HUES48 (cell line): ENCODE measurements around the gene GLS.

Source experiments
- H3K27ac ChIP-seq: one replicate; pipeline ENCODE4 v1.7.0; 2013; ENCODE audit warnings: low read depth, low read length, inconsistent platforms
- H3K27me3 ChIP-seq: 2 replicates; pipeline ENCODE4 v1.6.1; 2013; ENCODE audit warnings: mild to moderate bottlenecking, low read length; ENCODE audit not compliant: control insufficient read depth, insufficient read depth
- H3K36me3 ChIP-seq: 2 replicates; pipeline ENCODE4 v1.6.1; 2013; ENCODE audit warnings: low read length; ENCODE audit not compliant: control insufficient read depth, insufficient read depth
- H3K4me1 ChIP-seq: 2 replicates; pipeline ENCODE4 v1.6.1; 2013; ENCODE audit warnings: mild to moderate bottlenecking, low read length; ENCODE audit not compliant: control insufficient read depth, insufficient read depth
- H3K4me3 ChIP-seq: 2 replicates; pipeline ENCODE4 v1.5.1; 2013; ENCODE audit warnings: mild to moderate bottlenecking, low read depth, low read length
- H3K9ac ChIP-seq: 2 replicates; pipeline ENCODE4 v1.6.1; 2013; ENCODE audit warnings: mild to moderate bottlenecking, low read depth, low read length, moderate library complexity
- H3K9me3 ChIP-seq: 2 replicates; pipeline ENCODE4 v1.6.1; 2013; ENCODE audit warnings: low read length; ENCODE audit not compliant: control insufficient read depth, insufficient read depth

GLS gene

DNA sequence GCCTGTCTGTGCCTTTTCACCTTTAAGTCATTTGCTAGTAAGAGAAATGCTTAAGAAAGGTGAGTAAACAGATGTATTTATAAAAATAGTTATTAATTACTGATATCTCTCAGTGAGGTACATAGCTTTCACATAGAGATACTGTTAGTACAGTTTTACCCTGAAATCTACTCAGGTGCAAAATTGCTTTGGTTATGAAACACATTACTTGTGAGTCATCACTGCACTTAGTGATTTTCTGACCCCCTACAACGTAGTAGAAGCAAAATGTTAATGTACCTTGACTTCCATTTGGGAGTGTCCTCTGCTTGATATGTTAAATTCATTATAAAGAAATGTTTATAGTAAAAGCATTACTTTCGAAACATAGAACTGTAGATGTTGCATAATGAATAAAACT lies 6.5 kb downstream of the GLS start:
- H3K9me3 ChIP-seq, result no peaks in the 10 kb centered on the region
- H3K4me3 ChIP-seq, result no peak overlapping the region
- no peak overlapping the region for H3K27ac ChIP-seq
- H3K9ac ChIP-seq, result no peak overlapping the region
- peaks cover 48% of the 10 kb centered on the region for H3K4me1 ChIP-seq
- peaks cover 11% of the 10 kb centered on the region for H3K36me3 ChIP-seq
- no peaks in the 10 kb centered on the region for H3K27me3 ChIP-seq

DNA sequence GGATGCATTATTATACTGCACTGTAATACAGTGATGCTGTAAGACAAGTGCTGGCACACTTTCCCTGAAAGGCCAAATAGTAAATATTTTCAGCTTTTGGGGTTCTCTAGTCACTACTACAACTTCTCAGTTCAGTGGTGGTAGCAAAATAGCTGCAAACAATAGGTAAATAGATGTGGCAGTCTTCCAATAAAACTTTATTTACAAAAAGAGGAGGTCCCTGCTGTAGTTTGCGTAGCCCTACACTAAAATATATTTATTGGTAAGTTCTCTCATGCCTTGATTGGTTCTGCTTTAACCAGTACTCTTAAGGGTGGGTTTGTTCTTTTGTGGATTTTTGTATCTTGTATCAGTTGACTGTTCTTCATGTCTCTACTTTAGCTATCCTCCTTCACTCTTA lies 7.8 kb downstream of the GLS start:
- Histone ChIP-seq H3K4me3 (no peak overlapping the region), H3K27ac (no peak overlapping the region), H3K4me1 (peaks cover 39% of the 10 kb centered on the region), H3K9me3 (no peaks in the 10 kb centered on the region), H3K9ac (no peak overlapping the region), H3K27me3 (no peaks in the 10 kb centered on the region), H3K36me3 (peaks cover 8% of the 10 kb centered on the region)

DNA sequence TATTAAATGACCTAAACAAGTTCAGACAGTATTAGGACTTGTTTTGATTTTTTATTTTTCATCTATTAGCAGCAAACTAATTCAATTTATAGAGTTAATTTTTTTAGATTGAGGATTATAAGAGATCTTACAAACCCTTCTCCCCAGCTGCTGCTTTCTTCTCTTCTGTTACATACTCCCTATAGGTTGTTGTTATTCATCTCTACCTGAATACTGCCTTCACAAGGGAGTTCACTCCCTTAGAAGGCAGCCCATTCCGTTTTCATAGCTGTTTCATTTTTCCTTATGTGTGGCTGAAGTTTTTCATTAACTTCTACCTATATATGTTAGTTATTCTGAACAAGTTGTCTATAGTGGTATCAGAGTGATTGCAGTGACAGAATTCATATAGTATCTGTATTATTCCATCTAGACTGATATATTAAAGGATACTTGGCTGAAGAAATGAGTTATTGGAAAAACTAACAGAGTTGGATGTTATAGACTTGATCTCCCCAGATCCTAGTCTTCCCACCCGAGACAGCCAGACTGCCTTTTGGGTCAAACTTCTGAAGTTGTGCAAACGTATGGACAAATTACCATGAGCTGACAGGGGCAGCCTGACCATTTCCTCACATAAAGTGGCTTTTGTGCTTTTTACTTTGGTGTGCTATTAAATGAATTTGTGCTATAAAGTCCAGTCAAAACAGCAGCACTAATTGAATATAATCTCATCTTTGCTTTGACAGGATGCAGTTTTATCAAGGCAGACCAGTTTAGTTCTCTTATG lies 8.7 kb downstream of the GLS start:
- Histone ChIP-seq H3K4me3 (no peak overlapping the region), H3K36me3 (peaks cover 6% of the 10 kb centered on the region; the same call in 1 of the 2 replicates), H3K27me3 (no peaks in the 10 kb centered on the region), H3K4me1 (peaks cover 30% of the 10 kb centered on the region), H3K27ac (peak overlapping the region; percentile 30), H3K9me3 (no peaks in the 10 kb centered on the region), H3K9ac (no peak overlapping the region)

DNA sequence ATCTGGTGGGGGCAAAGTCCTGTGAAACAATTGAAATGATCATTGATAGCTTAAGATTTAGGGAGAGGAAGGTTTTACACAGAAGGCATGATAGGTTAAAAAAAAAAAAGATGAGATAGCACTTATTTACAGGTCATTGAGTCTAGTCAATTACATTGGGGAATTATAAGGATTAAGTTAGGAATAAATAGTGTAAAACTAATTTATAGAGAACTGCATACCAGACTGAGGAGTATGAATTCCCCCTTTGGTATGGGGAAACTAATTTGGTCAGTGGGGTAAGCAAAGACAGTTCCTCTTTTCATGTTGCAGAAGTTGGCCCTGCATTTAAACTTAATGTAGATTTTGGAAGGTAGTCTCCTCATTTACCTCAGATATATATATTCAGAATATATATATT lies 10.8 kb downstream of the GLS start:
- H3K27me3 ChIP-seq, result no peaks in the 10 kb centered on the region
- peaks cover 23% of the 10 kb centered on the region for H3K36me3 ChIP-seq
- no peak overlapping the region for H3K9ac ChIP-seq
- H3K4me3 ChIP-seq, result no peak overlapping the region
- H3K4me1 ChIP-seq, result peaks cover 29% of the 10 kb centered on the region
- H3K27ac ChIP-seq, result no peak overlapping the region
- H3K9me3 ChIP-seq, result no peaks in the 10 kb centered on the region

DNA sequence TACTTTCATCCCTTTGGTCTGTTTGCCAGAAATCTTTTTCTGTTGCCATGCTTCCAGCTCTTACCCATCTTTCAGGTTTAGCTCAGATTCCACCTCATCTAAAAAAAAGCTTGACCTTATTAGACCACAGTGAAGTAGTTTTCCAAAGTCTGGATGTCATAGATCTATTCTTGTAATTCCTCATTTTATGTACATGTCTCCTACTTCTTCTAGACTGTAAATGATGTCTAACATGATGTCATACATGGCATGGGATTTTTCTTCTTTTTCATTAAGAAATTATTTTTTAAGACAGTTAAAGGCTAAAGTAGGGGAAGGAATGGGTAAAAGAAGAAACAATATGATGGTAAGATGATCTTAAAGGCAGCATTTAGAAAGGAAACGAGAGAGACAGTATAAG lies 11.3 kb downstream of the GLS start:
- Histone ChIP-seq H3K4me1 (peaks cover 29% of the 10 kb centered on the region), H3K9ac (no peak overlapping the region), H3K27ac (no peak overlapping the region), H3K4me3 (no peak overlapping the region), H3K27me3 (no peaks in the 10 kb centered on the region), H3K36me3 (peaks cover 28% of the 10 kb centered on the region), H3K9me3 (no peaks in the 10 kb centered on the region)

DNA sequence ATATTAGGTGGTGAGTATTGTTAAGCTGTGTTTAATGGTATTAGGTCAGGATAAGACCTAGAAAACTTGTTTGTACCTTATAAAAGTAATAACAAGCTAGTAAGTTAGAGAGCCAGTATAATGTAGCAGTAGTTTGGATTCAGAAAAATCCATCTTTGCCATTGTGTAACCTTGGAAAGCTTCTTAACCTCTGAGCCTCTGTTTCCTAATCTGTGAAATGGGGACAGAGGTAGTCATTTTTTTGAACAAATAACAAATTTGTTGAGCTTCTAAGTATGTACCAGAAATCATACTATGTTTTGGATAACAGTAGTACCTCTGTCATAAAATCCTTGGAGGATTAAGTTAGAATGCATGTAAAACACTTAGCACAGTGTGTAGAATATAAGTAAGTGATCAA lies 12.5 kb downstream of the GLS start:
- Histone ChIP-seq H3K9me3 (no peaks in the 10 kb centered on the region), H3K9ac (no peak overlapping the region), H3K27me3 (no peaks in the 10 kb centered on the region), H3K27ac (no peak overlapping the region), H3K36me3 (peaks cover 40% of the 10 kb centered on the region), H3K4me1 (peaks cover 17% of the 10 kb centered on the region), H3K4me3 (no peak overlapping the region)

DNA sequence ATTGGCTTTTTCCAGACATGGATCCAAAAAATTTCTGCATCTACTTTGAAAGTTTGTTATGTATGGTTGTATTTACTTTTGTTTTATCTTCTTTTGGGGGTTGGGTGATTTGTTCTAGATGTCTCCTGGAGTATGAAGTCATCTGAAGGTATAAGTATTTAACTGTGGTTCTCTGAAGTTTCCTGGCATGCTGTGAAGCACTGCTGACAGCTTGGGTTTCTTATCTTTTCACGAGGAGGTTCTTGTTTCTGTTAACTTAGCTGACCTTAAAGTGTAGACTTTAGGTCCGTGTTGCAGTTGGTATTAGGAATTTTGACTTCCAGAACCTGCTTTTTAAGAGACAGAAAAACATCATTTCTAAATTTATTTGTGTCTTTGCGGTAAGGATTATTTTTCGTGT lies 15.9 kb downstream of the GLS start:
- Histone ChIP-seq H3K36me3 (peaks cover 65% of the 10 kb centered on the region), H3K9ac (no peak overlapping the region), H3K4me1 (peaks cover 3% of the 10 kb centered on the region; the same call in 1 of the 2 replicates), H3K4me3 (no peak overlapping the region), H3K27me3 (no peaks in the 10 kb centered on the region), H3K9me3 (no peaks in the 10 kb centered on the region), H3K27ac (no peak overlapping the region)

DNA sequence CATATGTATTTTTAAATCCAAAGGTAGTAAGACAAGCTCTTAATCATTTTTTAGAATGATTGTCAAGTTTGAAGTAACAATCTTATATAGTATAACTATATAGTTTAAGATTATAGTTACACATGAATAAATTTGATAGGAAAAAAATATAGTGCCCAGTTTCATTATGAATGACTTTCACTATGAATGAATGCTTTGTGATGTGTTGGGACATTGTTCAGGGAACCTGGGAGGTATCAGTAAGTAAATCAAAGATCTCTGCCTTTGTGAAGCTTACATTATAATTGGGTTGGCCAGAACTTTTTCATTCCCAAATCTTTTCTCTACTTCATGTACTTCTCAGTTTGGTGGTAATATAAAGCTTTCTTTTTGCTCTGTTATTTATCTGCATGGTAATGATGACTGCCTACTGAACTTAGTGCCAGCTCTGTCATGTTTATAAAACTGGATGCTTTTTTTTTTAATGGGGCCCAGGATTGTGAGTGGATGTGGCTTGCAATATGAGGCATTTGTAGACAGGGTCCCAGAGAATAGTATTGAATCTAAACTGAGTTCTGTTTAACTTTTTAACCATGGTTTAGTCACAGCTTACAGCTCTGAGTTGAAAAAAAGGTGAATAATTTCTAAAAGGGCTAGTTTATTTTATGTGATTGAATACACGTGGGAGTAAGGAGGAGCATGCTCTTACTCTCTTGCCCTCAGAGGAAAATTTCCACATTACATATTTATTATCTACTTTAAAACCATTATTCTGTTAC lies 23.3 kb downstream of the GLS start:
- Histone ChIP-seq H3K27ac (no peak overlapping the region), H3K9me3 (no peaks in the 10 kb centered on the region), H3K36me3 (peaks cover 91% of the 10 kb centered on the region), H3K4me3 (no peak overlapping the region), H3K27me3 (no peaks in the 10 kb centered on the region), H3K4me1 (peaks cover 8% of the 10 kb centered on the region; the same call in 1 of the 2 replicates), H3K9ac (no peak overlapping the region)

DNA sequence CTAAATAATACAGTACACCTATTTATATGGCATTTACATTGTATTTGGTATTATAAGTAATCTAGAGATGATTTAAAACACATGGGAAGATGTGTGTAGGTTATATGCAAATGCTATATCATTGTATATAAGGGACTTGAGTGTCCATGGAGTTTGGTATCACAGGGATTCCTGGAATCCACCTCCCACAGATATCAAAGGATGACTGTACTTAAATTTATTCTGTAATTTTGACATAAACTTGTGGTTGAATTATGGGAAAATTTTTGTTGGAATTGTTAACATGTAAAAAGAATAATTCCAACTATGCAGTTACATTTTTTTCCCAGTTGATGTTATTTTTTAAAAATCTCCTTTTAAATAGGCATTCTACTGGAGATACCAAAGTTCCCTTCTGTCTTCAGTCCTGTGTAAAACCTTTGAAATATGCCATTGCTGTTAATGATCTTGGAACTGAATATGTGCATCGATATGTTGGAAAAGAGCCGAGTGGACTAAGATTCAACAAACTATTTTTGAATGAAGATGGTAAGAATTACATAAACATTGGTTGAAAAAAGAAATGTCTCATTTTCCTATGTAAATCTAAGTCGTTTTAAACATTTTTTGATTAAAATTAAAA lies 24.1 kb downstream of the GLS start:
- H3K4me3 ChIP-seq, result no peak overlapping the region
- no peaks in the 10 kb centered on the region for H3K27me3 ChIP-seq
- no peaks in the 10 kb centered on the region for H3K9me3 ChIP-seq
- H3K27ac ChIP-seq, result no peak overlapping the region
- no peak overlapping the region for H3K9ac ChIP-seq
- H3K36me3 ChIP-seq, result peaks cover 89% of the 10 kb centered on the region
- H3K4me1 ChIP-seq, result peaks cover 8% of the 10 kb centered on the region; the same call in 1 of the 2 replicates

DNA sequence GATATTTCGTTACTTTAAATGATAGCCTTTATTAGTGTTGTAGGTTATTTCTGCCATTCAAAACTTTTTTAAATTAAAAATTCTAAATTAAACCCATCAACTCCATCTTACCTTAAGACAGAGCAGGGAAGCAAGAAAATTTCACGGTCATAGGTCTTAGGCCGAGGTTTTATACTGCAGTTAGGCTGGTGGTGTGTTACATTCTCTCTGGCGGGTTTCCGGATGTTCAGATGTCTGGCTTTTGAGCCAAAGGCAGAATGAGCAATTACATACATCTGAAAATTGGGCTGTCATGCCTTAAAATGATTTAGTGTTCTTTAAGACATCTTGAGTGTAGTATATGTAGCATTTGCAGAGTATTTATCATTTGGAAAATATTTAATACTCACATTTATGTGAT lies 27.9 kb downstream of the GLS start:
- Histone ChIP-seq H3K36me3 (peaks cover 87% of the 10 kb centered on the region), H3K9me3 (no peaks in the 10 kb centered on the region), H3K4me1 (no peaks in the 10 kb centered on the region), H3K9ac (no peak overlapping the region), H3K4me3 (no peak overlapping the region), H3K27me3 (no peaks in the 10 kb centered on the region), H3K27ac (no peak overlapping the region)

DNA sequence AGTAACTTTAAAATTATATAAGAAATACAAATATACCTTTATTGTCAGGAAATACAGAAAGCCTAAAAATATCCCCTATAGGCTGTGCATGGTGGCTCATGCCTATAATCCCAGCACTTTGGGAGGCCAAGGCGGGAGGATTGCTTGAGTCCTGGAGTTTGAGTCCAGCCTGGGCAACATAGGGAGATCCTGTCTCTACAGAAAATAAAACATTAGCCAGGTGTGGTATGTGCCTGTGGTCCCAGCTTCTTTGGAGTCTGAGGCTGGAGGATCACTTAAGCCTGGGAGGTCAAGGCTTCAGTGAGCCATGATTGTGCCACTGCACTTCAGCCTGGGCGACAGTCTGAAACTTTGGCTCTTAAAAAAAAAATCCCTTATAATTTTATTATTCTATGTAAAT lies 29.1 kb downstream of the GLS start:
- Histone ChIP-seq H3K4me3 (no peak overlapping the region), H3K27me3 (no peaks in the 10 kb centered on the region), H3K4me1 (no peaks in the 10 kb centered on the region), H3K9ac (no peak overlapping the region), H3K27ac (no peak overlapping the region), H3K9me3 (no peaks in the 10 kb centered on the region), H3K36me3 (peaks cover 86% of the 10 kb centered on the region)
